Raji (cell line): ENCODE measurements around the gene STRA6.

Source experiments
- POLR2A ChIP-seq: IDR thresholded peaks from 2 replicates; pipeline ENCODE4 v1.6.1; 2011; ENCODE audit warnings: low read depth, low read length, control low read depth; ENCODE audit not compliant: insufficient read depth

Gene STRA6

GRCh38 chr15:74130155-74130848, 72.3 kb downstream of the STRA6 start, which contains the start of gene ISLR2:
Gene ISLR2 (plus strand): TSS chr15:74130586. CDS start chr15:74132755, 2,169 bp downstream.
- TF ChIP-seq POLR2A = no peak

- no peak for TF ChIP-seq POLR2A
Measured at GRCh38 chr15:74129586-74130154, 72.9 kb downstream of the STRA6 start.
